Spleen (tissue), 11 donors: ENCODE measurements around the gene BAX. TPM values are rescaled to one million over a fixed set of nuclear protein-coding genes. Genes with fewer than 3 reads are reported as not detected.

ENCODE experiments used
- DNase-seq: peaks from one replicate; pipeline ENCODE4 v3.0.0-alpha.2; 2020
- H3K27ac ChIP-seq, 8 donors: fragments of 200-600 bp; sonication (generic) in 7 of 8; 1 replicate in 4 of 8; 2 replicates in 4 of 8; pipeline versions ENCODE4 v1.5.0 to v1.8.0; 2016 to 2021; ENCODE audit warnings: inconsistent platforms in 4 of 8, mild to moderate bottlenecking in 4 of 8, moderate library complexity in 1 of 8
- H3K27me3 ChIP-seq, 7 donors: fragments of 200-600 bp; sonication (generic) in 6 of 7; replicated peaks in 1 of 7; 1 replicate in 4 of 7; 2 replicates in 3 of 7; pipeline versions ENCODE4 v1.5.0 to v1.8.0; 2016 to 2021; ENCODE audit warnings: inconsistent platforms in 3 of 7, mild to moderate bottlenecking in 1 of 7
- H3K36me3 ChIP-seq, 6 donors: fragments of 200-600 bp; sonication (generic) in 5 of 6; 1 replicate in 4 of 6; 2 replicates in 2 of 6; pipeline versions ENCODE4 v1.5.0 to v1.8.0; 2016 to 2021; ENCODE audit warnings: inconsistent platforms in 2 of 6
- H3K4me1 ChIP-seq, 6 donors: fragments of 200-600 bp; sonication (generic) in 5 of 6; 1 replicate in 3 of 6; 2 replicates in 3 of 6; pipeline versions ENCODE4 v1.5.0 to v1.8.0; 2016 to 2021; ENCODE audit warnings: inconsistent platforms in 3 of 6
- H3K4me3 ChIP-seq, 8 donors: fragments of 200-600 bp; sonication (generic) in 7 of 8; 1 replicate in 4 of 8; 2 replicates in 4 of 8; pipeline versions ENCODE4 v1.5.0 to v1.8.0; 2016 to 2021; ENCODE audit warnings: inconsistent platforms in 4 of 8, mild to moderate bottlenecking in 4 of 8, moderate library complexity in 2 of 8
- H3K9me3 ChIP-seq, 8 donors: fragments of 200-600 bp; sonication (generic) in 7 of 8; 1 replicate in 4 of 8; 2 replicates in 4 of 8; pipeline versions ENCODE4 v1.5.0 to v1.8.0; 2016 to 2021; ENCODE audit warnings: inconsistent platforms in 4 of 8
- CTCF ChIP-seq, 11 experiments: fragments of 200-600 bp in 7 of 11; fragments of 450-650 bp in 4 of 11; sonication (generic) in 4 of 11; IDR thresholded peaks in 8 of 11; conservative IDR thresholded peaks in 3 of 11; 1 replicate in 7 of 11; 2 replicates in 4 of 11; pipeline versions ENCODE4 v1.4.0 to v1.8.0; 2016 to 2021; ENCODE audit warnings: antibody characterized with exemption in 11 of 11, inconsistent platforms in 4 of 11, mild to moderate bottlenecking in 1 of 11
- POLR2A ChIP-seq, 3 donors: fragments of 450-650 bp; IDR thresholded peaks; one replicate each; pipeline ENCODE4 v1.5.1; 2017; ENCODE audit warnings: antibody characterized with exemption in 3 of 3, mild to moderate bottlenecking in 1 of 3
- POLR2AphosphoS5 ChIP-seq, 3 donors: sonication (generic); formaldehyde crosslinking; IDR thresholded peaks; one replicate each; pipeline ENCODE4 v1.5.1; 2017; ENCODE audit warnings: antibody characterized with exemption in 3 of 3
- WGBS, 5 donors: extraction: QIAGEN DNeasy Blood & Tissue Kit in 3 of 5; methylation state at CpG; one replicate each; pipeline versions ENCODE4 v1.1.5 to v1.1.7; 2013 to 2018; 5-methylcytosine and 5-hydroxymethylcytosine counted together
- intact Hi-C: fragments of 100-400 bp; cut with DNase I; formaldehyde crosslinking; loops from one replicate; pipeline ENCODE4 v1.15.0; 2023; ENCODE audit warnings: low total_unique reads
- polyA plus RNA-seq, 3 donors: library from polyadenylated mRNA; stranded (reverse); fragments of 200-250 nt; gene quantifications; one replicate each; pipeline ENCODE4 v1.2.1, GENCODE V29; 2013
- total RNA-seq, 7 donors: library from RNA; depleted of rRNA in 3 of 7; stranded (reverse); fragments of >200 nt in 3 of 7; fragmentation: NEBNext Ultra II Directional in 4 of 7; extraction: Animal tissue kit (Norgen Biotek cat#: 25700) in 4 of 7; gene quantifications; one replicate each; pipeline versions ENCODE4 v1.1.0 to v1.2.1, GENCODE V29; 2016 to 2021
- donor health status: healthy with polysubstance abuse.
- donor health status: DM: no; HTN: no; CAD: no; lungs with moderate emphysema.
- donor health status: DM: no; HTN: no; CAD: no.
- donor health status: Bipolar disorder and iron deficiency.
- donor health status: healthy.
- donor health status: DM: no; HTN: no; CAD: no.
- donor health status: DM: yes; HTN: yes; CAD: no.

BAX gene
- total and polyA plus RNA-seq, 10 donors, result 65.9 to 219 (median 131) TPM

GRCh38 chr19:48962849-48963165, 8.1 kb downstream of the BAX start:
- 25 to 46% (median 30%) methylated on average over 6 to 7 of the region's 7 CpGs for WGBS, 5 donors
- no peak for DNase-seq
- intact Hi-C loops, result loop anchor here (10.0 kb wide), 1 partner anchor 88 kb away; the partner anchor contains the start of gene PPP1R15A
- Histone ChIP-seq H3K36me3 (peaks cover 3 to 50% (median 16%) of the 10 kb centered on the region in 6 donors), H3K4me3 (peak overlapping the region in 3 of 8 donors; percentile 14 to 99 (median 24)), H3K27me3 (no peaks in the 10 kb centered on the region), H3K9me3 (no peaks in the 10 kb centered on the region), H3K27ac (peak overlapping the region; percentile 70 to 98 (median 96)), H3K4me1 (peaks cover 34 to 92% (median 72%) of the 10 kb centered on the region in 6 donors)
- TF ChIP-seq CTCF (IDR thresholded peaks at IDR 0.05 in 8 of 11, conservative IDR thresholded peaks at IDR 0.05 in 3 of 11) (no peak), POLR2A (IDR thresholded peaks at IDR 0.05) (no peak), POLR2AphosphoS5 (IDR thresholded peaks at IDR 0.05) (no peak)

GRCh38 chr19:48963371-48964204, 8.9 kb downstream of the BAX start:
- Histone ChIP-seq H3K4me1 (peaks cover 35 to 92% (median 79%) of the 10 kb centered on the region in 6 donors), H3K27me3 (no peaks in the 10 kb centered on the region), H3K27ac (peak overlapping the region; percentile 81 to 98 (median 97)), H3K4me3 (peak overlapping the region in 7 of 8 donors; percentile 20 to 99 (median 88)), H3K9me3 (no peaks in the 10 kb centered on the region), H3K36me3 (peaks cover 3 to 50% (median 23%) of the 10 kb centered on the region in 6 donors)
- WGBS, 5 donors, result 6 to 11% (median 8%) methylated on average over 14 to 28 of the region's 28 CpGs
- TF ChIP-seq POLR2A (IDR thresholded peaks at IDR 0.05) (no peak), POLR2AphosphoS5 (IDR thresholded peaks at IDR 0.05) (peak; percentile 86 to 91 (median 87))
- intact Hi-C loops, result loop anchor here (10.0 kb wide), 1 partner anchor 89 kb away; the partner anchor contains the start of gene PPP1R15A
- DNase-seq, result peak; percentile 95

GRCh38 chr19:48964205-48965039, 9.7 kb downstream of the BAX start:
- TF ChIP-seq POLR2A (IDR thresholded peaks at IDR 0.05), result no peak
- no peak for TF ChIP-seq POLR2AphosphoS5 (IDR thresholded peaks at IDR 0.05)
- TF ChIP-seq CTCF (IDR thresholded peaks at IDR 0.05 in 8 of 11, conservative IDR thresholded peaks at IDR 0.05 in 3 of 11), result no peak
- no peaks in the 10 kb centered on the region for H3K9me3 ChIP-seq
- intact Hi-C loops, result loop anchor here (10.0 kb wide), 1 partner anchor 90 kb away; the partner anchor contains the start of gene PPP1R15A
- no peaks in the 10 kb centered on the region for H3K27me3 ChIP-seq
- H3K36me3 ChIP-seq, result peaks cover 3 to 57% (median 30%) of the 10 kb centered on the region in 6 donors
- H3K4me3 ChIP-seq, result peak overlapping the region; percentile 74 to 99 (median 92)
- 13 to 20% (median 17%) methylated on average over 19 of the region's 19 CpGs for whole genome bisulfite sequencing, 5 donors
- DNase-seq, result no peak
- H3K4me1 ChIP-seq, result peaks cover 35 to 91% (median 81%) of the 10 kb centered on the region in 6 donors
- peak overlapping the region; percentile 81 to 98 (median 97) for H3K27ac ChIP-seq

GRCh38 chr19:48965040-48965805, 10.5 kb downstream of the BAX start, which contains the start of gene FTL:
Gene FTL, plus strand, starts transcription at chr19:48965309. Its CDS starts 199 bp downstream, at chr19:48965508.
- Histone ChIP-seq H3K36me3 (peaks cover 3 to 62% (median 37%) of the 10 kb centered on the region in 6 donors), H3K27me3 (no peaks in the 10 kb centered on the region), H3K4me3 (peak within 1 kb of the TSS; percentile 74 to 99 (median 92)), H3K9me3 (no peaks in the 10 kb centered on the region), H3K4me1 (peaks cover 35 to 90% (median 75%) of the 10 kb centered on the region in 6 donors), H3K27ac (peak within 1 kb of the TSS; percentile 81 to 98 (median 97))
- intact Hi-C loops, result loop anchor here (10.0 kb wide), 1 partner anchor 90 kb away; the partner anchor contains the start of gene PPP1R15A
- peak; percentile 99 for DNase-seq
- TF ChIP-seq POLR2AphosphoS5 (IDR thresholded peaks at IDR 0.05) (peak; percentile 100), CTCF (IDR thresholded peaks at IDR 0.05 in 8 of 11, conservative IDR thresholded peaks at IDR 0.05 in 3 of 11) (peak in 3 of 11 experiments; percentile 9 to 17 (median 10)), POLR2A (IDR thresholded peaks at IDR 0.05) (peak; percentile 99 to 100 (median 99))
- WGBS, 5 donors, result 0 to 1% (median 0%) methylated on average over 30 to 52 of the region's 52 CpGs
